Suppressor macrophage (primary cell): ENCODE data around the gene SAMD9L.

Source experiments
- DNase-seq, 4 experiments: peaks; one replicate each; pipeline ENCODE4 v3.0.0-alpha.2; 2020 to 2022
- total RNA-seq, 17 experiments: gene quantifications; one replicate each; lab custom pipeline; 2026; ENCODE audit warnings: mixed read lengths in 6 of 17, inconsistent platforms in 3 of 17; lab: John Stamatoyannopoulos, UW

SAMD9L gene
- 44.7 to 1,267 (median 102) reads per million in 17 experiments for total RNA-seq

DNA sequence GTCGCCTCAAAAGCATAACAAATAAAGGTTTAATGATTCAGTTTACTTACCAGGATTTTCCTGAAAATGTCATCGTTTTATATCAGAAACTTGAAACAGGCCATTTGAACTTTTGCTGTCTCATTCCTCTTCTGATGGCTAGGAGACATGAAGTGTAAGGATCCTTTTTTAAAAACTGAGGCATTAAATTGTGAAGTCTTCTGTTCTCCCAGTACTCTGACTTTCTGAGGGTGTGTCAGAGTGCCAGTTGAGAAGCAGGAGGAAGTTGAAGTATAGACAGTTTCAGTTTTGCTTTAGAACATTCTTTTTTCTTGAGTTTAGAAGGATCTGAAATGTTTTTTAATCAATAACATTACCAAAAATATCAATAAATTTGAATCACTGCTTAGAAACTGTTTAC, at the start of gene SAMD9L:
Gene SAMD9L (minus strand): TSS at position 242 of the 400 bp plus-strand sequence. CDS start 12,414 bp downstream, outside the sequence.
- peak; percentile 17 to 61 (median 47) for DNase-seq

DNA sequence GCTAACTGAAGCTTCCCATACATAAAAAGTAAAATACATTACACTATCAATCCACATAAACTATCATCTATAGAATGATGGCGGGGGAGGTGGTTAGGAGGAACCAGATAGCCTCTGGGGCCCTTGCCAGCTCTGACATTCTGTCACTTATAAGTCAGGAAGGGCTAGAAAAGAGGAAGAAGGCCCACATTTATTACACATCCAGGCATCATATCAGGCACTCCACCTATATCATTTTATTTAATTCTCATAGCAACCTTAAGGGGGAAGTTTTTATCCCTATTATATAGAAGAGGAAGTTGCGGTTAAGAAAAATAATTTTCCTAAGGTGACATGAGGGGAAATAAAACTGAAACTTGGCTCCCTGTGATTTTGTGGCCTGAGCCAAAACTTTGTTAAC, 48.2 kb upstream of the SAMD9L start:
- peak; percentile 26 to 68 (median 54) for DNase-seq

DNA sequence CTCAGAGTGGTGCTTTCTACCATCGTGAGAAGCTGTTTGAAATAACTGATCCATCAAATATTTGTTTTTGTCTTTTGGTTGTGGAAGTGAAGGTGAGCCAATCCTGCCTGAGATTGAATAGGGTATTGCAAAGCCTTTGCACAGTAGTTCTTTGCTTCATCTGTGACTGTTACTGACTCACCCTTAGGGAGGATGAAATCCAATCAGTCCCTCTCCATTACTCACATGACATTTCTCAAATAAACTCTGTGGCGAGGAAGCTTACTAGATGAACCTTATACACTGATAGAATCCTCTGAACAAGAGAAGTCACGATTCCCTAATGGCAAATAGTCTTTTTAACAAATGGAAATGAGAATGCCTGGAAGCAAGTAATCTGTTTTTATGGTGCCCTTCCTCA, 46.2 kb upstream of the SAMD9L start:
- peak in 3 of 4 experiments; percentile 19 to 63 (median 57) for DNase-seq

DNA sequence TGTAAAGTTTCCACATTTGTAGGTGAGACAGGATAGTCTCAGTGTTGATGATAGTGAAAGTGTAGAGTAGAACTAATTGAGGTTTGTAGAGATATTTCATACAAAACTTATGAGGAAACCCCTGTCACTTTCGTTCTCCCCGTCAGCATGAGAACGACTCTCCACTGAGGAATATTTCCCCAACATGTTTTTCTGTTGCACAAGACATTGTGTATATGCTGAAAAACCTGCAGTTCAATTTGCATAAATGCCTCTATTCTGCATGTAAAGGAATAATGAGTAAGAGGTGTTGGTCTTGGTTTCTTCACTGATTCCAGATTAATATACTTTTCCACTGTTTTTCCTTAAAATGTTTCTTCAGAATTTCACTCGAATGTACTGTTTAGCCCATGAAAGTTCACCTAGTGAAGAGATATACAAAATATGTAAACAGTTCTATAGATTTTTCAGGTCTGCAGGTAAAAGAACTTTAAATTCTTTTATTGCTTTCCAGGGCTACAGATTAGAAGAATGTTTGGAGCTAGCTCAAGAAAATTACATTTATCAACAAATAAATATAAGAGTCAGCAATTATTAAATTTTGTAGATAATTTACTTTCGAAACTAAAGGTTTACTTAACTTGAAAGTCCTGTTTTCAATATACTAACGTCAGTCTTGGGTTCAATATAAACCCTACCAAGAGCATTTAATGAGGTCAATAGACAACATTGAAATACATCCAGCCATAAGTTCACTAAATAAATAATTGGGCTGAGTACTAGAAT, 40.9 kb upstream of the SAMD9L start:
- DNase-seq = no peak

DNA sequence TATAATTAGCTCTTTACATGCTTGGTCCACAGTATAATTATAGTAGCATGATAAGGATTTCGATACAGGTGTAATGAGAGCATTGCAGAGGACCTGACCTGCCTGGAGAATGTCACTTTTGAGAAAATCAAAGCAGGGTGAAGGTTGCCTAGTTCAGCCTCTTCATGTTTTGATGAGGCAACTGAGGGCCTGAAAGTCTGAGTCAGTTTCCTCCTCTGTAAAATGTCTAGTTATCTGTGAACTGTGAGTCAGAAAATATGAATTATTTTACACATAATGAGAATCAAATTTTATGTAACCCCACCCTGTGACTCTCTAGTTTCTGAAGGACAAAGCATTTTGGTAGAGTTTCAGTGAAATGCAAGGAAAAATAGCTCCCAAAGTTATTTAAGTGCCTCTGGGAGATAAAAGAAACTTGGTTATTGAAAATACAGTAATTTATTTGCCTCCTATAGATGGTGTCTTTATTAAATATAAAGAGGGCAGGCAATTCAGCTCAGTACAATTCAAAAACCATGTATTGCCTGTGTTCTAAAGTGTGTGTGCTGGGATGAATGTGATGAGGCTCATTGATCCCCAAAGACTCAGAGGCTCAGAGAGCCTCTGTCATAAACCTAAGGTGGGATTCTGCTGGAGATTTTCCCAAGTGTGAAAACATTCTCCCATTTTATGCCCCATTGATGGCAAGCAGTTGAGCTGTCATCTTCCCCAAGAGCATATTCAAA, 37.3 kb upstream of the SAMD9L start:
- peak in 3 of 4 experiments; percentile 5 to 29 (median 27) for DNase-seq

DNA sequence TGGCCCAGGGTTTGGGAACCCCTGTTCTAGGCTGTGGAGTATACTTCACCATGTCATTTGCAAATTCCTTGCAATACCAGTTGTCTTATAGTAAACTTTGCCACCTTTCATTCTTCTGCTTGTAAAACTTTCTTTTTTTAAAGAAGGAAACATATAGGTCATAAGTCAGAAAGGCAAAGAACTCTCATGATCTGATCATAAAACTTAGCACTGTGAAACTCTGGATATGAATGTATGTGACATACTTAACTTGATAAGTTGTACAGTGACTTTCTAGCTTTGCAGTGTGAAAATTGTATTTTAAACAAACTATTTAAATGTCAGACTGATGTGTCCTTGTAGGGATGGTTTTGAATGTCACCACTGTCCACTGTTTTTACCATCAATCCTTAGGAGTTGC, 31.0 kb upstream of the SAMD9L start:
- DNase-seq = no peak

DNA sequence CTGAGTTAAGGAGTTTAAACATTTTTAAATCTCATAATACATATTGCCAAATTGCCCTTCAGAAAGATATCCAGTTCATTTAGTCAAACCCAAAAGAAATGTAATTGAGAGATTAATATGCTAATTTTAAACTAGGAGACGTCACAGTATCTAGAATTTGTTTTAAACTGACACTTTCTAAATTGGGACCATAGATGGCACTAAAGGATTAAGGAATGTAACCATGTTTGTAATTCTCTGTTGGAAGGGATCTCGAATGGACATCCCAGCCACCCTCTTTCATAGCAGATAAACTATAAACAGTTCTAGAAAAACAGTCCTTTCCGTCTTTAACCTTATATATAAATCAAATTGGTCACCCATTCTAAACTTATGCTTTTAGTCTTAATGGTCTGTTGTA, 30.0 kb upstream of the SAMD9L start:
- peak in 2 of 4 experiments; percentile 56 to 65 for DNase-seq

DNA sequence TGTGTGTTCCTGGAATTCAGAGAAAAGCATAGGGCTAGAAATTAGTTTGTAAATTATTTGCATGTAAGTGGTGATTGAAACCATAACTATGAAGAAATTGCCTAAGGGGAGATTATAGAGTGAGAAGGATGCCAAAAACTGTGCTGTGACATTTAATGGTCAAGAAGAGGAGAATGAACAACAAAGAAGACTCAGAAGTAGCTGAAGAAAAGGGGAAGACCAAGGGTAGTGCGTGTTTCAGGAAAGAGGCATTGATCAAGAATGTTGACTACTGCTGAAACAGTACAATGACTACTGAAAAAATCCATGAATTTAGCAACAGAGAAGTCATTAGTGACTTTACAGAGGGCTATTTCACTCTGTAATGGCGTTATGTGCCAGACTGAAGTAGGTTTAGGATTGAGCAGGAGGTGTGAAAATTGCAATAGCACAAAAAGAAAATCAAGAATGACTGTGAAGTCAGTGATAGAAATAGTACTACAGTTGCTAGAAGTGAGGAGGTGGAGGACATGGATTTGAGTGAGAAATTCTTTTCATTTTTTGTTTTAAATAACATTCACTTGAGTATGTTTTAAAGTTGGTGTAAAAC, 28.9 kb upstream of the SAMD9L start:
- peak in 1 of 4 experiments; percentile 15 for DNase-seq

DNA sequence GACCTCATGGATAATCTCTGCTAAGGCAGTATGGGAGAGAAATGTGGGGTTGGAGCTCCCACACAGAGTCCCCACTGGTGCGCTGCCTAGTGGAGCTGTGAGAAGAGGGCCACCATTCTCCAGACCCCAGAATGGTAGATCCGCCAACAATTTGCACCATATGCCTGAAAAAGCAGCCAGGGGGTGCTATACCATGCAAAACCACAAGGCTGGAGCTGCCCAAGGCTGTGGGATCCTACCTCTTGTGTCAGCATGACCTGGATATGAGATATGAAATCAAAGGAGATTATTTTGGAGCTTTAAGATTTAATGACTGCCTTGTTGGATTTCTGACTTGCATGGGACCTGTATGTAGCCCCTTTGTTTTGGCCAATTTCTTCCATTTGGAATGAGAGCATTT, 27.0 kb upstream of the SAMD9L start:
- DNase-seq = no peak

DNA sequence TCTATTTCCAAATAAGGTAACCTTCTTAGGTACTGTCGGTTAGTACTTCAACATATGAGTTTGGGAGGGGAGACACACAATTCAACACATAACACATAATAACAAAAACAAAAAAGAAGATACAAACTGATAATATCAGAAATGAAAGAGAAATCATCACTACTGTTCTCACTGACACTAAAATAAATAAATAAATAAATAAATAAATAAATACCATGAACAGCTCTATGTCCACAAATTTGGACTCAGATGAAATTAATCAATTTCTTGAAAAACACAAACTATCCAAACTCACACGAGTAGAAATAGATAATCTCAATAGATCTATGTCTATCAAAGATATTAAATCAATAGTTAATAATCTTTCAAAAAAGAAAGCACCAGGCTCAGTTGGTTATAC, 24.5 kb upstream of the SAMD9L start:
- DNase-seq = no peak

DNA sequence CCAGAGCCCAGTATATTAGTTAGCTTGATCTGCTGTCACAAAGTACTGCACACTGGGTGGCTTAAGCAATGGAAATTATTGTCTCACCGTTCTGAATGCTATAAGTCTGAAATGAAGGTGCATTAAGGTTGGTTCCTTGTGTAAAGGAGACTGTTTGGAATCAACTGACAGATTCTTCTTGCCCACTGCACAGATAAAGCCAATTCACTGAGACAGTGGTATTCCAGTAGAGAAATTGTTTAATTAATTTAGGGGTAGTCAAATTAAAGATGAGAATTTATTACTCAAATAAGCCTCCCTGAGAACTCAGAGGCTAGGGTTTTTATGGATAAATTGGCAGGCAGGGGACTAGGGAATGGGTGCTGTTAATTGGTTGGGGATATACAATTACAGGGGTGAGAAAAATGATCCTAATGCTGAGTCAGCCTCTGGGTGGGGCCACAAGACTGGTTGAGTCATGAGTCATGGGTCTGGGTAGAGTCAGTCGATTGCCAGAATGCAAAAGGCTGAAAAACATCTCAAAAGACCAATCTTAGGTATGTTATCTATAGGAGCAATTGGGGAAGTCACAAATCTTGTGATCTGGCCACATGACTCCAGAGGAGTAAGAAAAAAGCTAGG, 23.5 kb upstream of the SAMD9L start:
- DNase-seq = peak in 3 of 4 experiments; percentile 10 to 28 (median 22)

DNA sequence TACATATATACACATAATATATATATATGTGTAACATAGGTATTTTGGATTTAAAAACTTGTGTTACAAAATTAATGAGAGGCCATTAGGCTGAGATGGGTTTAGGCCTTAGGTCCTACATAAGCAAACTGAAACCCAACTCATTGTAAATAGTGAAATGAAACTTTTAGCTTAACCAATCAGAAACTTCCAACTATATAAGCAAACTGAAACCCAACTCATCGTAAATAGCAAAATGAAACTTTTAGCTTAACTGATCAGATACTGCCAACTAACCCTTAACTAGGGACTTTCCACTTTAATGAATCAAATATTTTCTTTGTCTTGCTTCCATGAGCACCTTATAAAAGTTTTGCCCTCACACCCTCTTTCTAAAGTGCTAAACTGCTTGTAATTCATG, 17.3 kb upstream of the SAMD9L start:
- DNase-seq = peak in 2 of 4 experiments; percentile 22 to 45

DNA sequence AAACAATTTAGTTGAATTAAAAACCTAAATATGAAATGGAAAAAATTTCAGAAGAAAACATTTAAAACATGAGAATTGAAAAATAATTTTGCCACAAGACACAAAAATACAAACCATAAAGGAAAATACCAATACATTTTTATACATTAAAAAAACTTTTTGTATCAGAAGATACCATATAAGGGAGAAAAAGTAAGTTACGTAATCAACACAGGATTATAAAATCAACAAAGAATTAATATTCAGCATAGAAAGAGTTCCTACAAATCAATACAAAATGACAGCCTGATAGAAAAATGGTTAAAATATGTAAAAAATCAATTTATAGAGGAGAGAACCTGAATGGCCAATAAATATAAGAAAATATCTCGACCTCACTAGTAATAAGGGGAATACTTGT, 16.6 kb upstream of the SAMD9L start:
- no peak for DNase-seq

DNA sequence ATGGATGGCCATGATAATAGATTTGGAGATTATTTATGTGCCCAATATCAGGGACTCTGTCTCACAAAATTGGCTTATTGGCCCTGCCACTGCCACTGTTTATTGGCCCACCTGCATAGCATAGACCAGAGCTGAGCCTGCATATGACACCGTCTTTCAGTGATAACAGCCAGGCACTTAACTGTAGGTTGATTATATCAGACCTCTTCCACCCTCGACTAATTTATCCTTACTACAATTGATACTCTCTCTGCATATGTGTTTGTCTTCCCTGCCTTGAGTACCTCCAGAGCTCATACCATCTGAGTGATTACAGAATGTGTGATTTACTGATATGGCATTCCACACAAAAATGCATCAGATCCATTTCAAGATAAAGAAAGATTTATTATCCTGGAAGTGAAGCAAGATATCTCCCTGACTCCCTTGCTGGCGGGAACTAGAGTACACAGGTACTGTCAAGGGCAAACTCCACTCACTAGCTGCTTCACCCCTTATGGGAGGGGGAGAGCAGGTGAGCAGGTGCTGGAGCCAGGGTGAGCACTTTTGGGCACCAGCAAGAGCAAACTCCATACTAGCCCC, 13.1 kb upstream of the SAMD9L start:
- no peak for DNase-seq

DNA sequence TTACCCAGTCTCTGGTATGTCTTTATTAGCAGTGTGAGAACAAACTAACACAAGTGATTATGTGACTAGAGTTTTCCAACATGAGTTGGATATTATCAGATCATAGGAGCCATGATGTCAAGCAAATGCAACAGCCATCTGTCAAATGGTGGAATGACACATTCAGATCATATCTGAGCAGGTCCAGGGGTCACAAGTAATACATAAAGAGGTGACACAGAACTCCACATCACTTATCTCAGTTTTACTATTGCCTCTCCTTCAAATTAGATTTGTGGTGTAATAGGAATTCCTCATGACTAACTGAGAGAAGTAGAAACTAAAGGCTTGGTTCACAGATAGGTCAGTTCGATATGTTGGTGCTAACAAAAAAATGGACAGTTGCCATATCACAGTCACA, 12.2 kb upstream of the SAMD9L start:
- DNase-seq = no peak

DNA sequence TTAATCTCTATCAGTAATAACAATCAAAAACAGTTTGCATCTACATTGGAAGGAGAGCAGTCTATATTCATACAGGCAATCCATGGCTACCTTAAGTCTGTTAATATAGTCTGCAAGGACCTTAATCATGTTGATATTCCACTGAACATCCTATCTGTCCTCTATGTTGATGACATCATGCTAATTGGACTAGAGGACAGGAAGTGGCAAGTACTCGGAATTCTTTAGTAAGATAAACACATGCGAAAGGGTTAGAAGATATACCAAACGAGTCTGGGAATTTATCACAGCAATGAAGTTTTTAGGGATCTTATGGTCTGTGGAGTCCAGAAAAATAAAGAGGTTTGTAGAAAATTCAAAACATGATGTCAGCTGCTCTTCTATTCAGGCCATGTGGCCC, 11.3 kb upstream of the SAMD9L start:
- no peak for DNase-seq

DNA sequence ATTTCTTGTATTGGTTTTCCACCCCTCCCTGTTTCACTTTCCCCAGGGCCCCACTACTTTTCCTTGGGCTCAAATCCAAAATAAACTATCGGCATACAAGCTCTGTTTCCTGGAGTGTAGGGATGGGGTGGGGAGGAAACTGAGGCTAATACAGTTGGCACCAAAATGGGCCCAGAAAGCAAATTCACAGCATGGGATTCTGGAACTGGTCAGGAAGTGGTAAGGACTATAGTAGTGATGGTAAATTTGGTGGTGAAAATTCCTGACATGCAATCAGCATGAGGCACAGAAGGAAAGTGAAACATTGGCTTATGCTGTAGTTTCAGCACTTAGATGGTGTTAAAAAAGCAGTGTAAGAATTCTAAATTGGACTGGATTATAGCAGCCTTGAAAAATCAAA, 8.7 kb upstream of the SAMD9L start:
- no peak for DNase-seq

DNA sequence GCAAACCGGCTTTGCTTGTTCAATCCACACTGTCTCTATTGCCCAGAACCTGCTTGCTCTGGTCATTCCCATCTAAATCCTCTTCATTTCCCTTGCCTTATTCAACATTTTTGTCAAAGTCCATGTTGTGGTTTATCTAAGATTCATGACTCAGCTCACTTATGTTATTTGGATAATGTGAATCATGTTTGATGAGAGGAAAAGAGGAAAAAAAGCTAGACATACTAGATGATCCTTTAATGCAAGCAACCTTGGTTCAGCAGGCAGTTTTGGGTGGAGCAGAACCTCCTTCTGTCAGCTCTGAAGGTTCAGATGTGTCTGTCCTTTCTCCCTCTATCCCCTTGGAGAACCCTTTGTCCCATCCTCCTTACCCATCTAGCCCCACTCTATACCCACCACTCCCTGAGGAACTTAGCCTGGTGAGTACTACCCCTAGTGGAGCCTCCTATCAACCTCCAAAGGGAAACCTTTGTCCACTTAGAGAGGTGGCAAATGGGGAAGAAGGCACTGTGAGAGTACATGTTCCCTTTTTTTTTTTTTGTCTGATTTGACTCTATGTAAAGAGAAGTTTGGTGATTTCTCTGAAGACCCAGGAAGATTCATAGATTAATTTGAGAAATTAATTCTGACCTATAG, 2.1 kb upstream of the SAMD9L start:
- peak in 3 of 4 experiments; percentile 58 to 65 (median 59) for DNase-seq

DNA sequence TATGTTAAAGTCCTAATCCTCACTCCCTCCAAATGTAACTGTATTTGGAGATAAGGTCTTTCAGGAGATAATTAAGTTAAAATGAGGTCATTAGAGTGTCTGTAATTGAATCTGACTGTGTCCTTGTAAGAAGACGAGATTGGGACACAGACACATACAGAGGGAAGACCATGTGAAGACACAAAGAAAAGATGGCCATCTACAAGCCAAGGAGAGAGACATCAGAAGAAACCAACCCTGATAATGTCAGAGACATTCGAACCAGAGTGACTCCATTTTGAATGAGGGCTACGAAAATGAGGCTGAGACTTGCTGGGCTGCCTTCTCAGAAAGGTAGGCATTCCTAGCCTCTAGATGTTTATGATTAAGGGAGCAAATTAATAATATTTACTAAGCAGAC, 542 bp upstream of the SAMD9L start:
- DNase-seq = no peak

DNA sequence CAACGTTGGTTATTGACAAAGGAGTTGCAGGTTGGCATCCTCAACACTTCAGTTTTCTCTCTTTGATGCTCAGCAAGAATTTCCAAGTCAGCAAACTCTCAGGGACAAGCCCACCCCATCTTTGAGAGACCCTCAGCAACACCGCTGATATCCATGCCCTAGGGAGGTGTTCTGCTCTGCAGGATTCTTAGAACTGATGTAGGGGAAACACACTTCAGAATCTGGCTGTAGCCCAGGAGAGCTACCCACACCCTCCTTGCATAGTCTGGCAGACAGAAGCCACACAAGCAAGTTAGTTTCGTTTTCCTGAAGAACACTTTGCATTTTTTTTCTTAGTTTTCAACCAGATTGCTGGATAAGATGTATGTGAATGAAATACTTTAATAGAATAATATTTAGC, 822 bp downstream of the SAMD9L start:
- DNase-seq = peak; percentile 15 to 55 (median 51)

DNA sequence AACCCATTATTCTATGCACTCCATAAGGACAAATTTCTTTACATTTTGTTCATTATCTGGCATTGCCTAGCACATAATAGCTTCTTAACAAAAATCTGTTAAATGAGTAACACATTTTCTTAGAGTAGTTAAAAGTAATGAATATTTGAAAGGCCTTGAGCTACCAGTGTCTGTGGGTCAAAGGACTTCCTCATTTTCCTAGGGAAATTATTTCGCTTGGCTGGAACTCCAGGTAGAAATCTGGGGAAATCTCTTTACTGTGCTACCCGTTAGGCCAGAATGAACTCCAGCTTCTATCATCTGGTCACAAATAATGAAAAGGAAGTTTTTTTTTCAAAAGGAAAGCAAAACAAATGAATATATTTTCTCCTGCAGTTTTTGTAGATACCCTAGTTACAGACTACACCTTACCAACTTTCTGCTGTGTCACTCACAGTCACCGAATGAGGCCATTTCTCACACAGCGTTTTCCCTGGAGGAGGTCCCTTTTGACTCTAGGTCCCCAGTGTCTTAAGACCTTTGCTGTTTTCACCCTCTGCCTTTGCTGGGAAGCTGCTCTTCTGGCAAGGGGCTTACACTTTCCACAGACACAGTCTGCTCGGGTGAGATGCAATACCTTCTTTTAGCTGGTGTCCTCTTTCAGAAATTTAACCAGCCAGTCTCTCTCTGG, 1.6 kb downstream of the SAMD9L start:
- peak in 3 of 4 experiments; percentile 16 to 24 (median 23) for DNase-seq
